ENCODE measurements around the gene XAGE3.
"Not testable (repeated sequence)": the region's sequence is repeated elsewhere in the genome, so short reads cannot be mapped to it uniquely, and the experiment has no call there.

The XAGE3 gene

GRCh38 chrX:52843619-52844018, 24.3 kb downstream of the XAGE3 start:
- in situ Hi-C loops (cut with HindIII; ENCODE audit: low sequenced_read_pairs), result not testable (repeated sequence)

- in situ Hi-C loops (cut with HindIII; ENCODE audit: low sequenced_read_pairs), result no loop called here
Observed at GRCh38 chrX:52839137-52839536, 28.7 kb downstream of the XAGE3 start.

GRCh38 chrX:52830551-52830950, 37.3 kb downstream of the XAGE3 start:
- in situ Hi-C loops (cut with HindIII; ENCODE audit: low sequenced_read_pairs), result no loop called here

GRCh38 chrX:52824608-52825007, 43.3 kb downstream of the XAGE3 start:
- in situ Hi-C loops (cut with HindIII; ENCODE audit: low sequenced_read_pairs), result no loop called here

- in situ Hi-C loops (cut with HindIII; ENCODE audit: low sequenced_read_pairs), result no loop called here
Observed at GRCh38 chrX:52821079-52821760, 46.7 kb downstream of the XAGE3 start.

- in situ Hi-C loops (cut with HindIII; ENCODE audit: low sequenced_read_pairs), result no loop called here
Observed at GRCh38 chrX:52819788-52820187, 48.1 kb downstream of the XAGE3 start.
